Loucy (cell line): ENCODE data around the gene ADGRL3.

Source experiments
- H2AFZ ChIP-seq: fragments of 200-600 bp; sonication (generic); 2 replicates; pipeline ENCODE4 v1.6.0; 2016; ENCODE audit warnings: antibody characterized with exemption, mild to moderate bottlenecking, low read length, moderate library complexity
- H3F3A ChIP-seq: fragments of 200-600 bp; 2 replicates; pipeline ENCODE4 v1.6.0; 2016; ENCODE audit warnings: antibody characterized with exemption, low read depth, mild to moderate bottlenecking
- H3K27me3 ChIP-seq: fragments of 200-600 bp; sonication (generic); 2 replicates; pipeline ENCODE4 v1.6.1; 2014; ENCODE audit warnings: low read length, mild to moderate bottlenecking; ENCODE audit not compliant: insufficient read depth, poor library complexity, severe bottlenecking
- H3K36me3 ChIP-seq: fragments of 200-600 bp; sonication (generic); 2 replicates; pipeline ENCODE4 v1.6.1; 2016; ENCODE audit warnings: low read length; ENCODE audit not compliant: insufficient read depth
- H3K4me1 ChIP-seq: fragments of 200-600 bp; sonication (generic); 2 replicates; pipeline ENCODE4 v1.5.1; 2014; ENCODE audit warnings: low read length, mild to moderate bottlenecking; ENCODE audit not compliant: insufficient read depth, poor library complexity, severe bottlenecking
- H3K4me2 ChIP-seq: fragments of 200-600 bp; sonication (generic); 2 replicates; pipeline ENCODE4 v1.6.0; 2014; ENCODE audit warnings: antibody characterized with exemption, low read length, low read depth, mild to moderate bottlenecking; ENCODE audit not compliant: poor library complexity, severe bottlenecking
- H3K4me3 ChIP-seq: fragments of 200-600 bp; sonication (generic); 2 replicates; pipeline ENCODE4 v1.5.1; 2014; ENCODE audit warnings: low read length, mild to moderate bottlenecking, mixed read lengths; ENCODE audit not compliant: poor library complexity, severe bottlenecking
- H3K79me2 ChIP-seq: fragments of 200-600 bp; sonication (generic); 2 replicates; pipeline ENCODE4 v1.6.1; 2014; ENCODE audit warnings: low read length; ENCODE audit not compliant: insufficient read depth
- H3K9ac ChIP-seq: fragments of 200-600 bp; sonication (generic); 2 replicates; pipeline ENCODE4 v1.6.0; 2014; ENCODE audit warnings: mild to moderate bottlenecking, low read depth, low read length, moderate library complexity; ENCODE audit not compliant: poor library complexity, severe bottlenecking
- H3K9me2 ChIP-seq: fragments of 200-600 bp; sonication (generic); replicated peaks from 2 replicates; pipeline ENCODE4 v1.6.1; 2016; ENCODE audit warnings: low read depth, low read length, mixed read lengths
- H3K9me3 ChIP-seq: fragments of 200-600 bp; sonication (generic); 2 replicates; pipeline ENCODE4 v1.6.1; 2014; ENCODE audit warnings: mild to moderate bottlenecking, antibody characterized with exemption, low read length, low read depth; ENCODE audit not compliant: insufficient read depth
- H4K20me1 ChIP-seq: fragments of 200-600 bp; sonication (generic); 2 replicates; pipeline ENCODE4 v1.6.0; 2014; ENCODE audit warnings: antibody characterized with exemption, low read length, mild to moderate bottlenecking; ENCODE audit not compliant: insufficient read depth, poor library complexity, severe bottlenecking
- EZH2phosphoT487 ChIP-seq: fragments of 200-600 bp; IDR thresholded peaks from 2 replicates; pipeline ENCODE4 v1.6.1; 2018; ENCODE audit warnings: antibody characterized with exemption, mild to moderate bottlenecking, moderate library complexity, borderline replicate concordance
- TF ChIP-seq, protein P1 (sequence below): fragments of 200-600 bp; sonication (generic); conservative IDR thresholded peaks from 2 replicates; pipeline ENCODE4 v1.5.1; 2014; ENCODE audit warnings: mild to moderate bottlenecking, antibody characterized with exemption, low read length

ADGRL3 gene

DNA sequence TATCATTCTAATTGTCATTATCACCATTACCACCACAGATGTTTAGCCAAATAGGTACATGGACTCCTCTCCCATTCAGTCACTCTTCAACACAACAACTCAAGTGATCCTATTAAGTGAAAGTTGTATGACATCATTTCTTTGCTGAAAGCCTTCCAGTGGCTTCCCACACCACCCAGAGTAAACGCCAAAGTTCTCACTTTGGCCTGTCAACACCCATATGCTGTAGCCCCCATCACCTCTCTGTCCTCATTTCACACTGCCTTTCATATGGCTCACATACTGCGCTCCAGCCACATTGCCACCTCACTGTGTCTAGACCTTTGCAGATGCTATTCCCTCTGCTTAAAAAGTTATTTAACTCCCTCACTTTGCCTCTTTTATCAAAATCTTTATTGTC lies 682.3 kb downstream of the ADGRL3 start:
- Histone ChIP-seq H3K36me3 (no peaks in the 10 kb centered on the region), H3K9me3 (no peaks in the 10 kb centered on the region), H3K4me3 (no peak overlapping the region), H3F3A (no peaks in the 10 kb centered on the region), H3K4me1 (peaks cover 32% of the 10 kb centered on the region), H3K4me2 (no peak overlapping the region), H3K9ac (no peak overlapping the region), H3K9me2 (no peaks in the 10 kb centered on the region), H3K79me2 (no peaks in the 10 kb centered on the region), H2AFZ (no peak overlapping the region), H3K27me3 (no peaks in the 10 kb centered on the region), H4K20me1 (no peaks in the 10 kb centered on the region)
- no peak for TF ChIP-seq EZH2phosphoT487
- TF ChIP-seq, protein P1, sequence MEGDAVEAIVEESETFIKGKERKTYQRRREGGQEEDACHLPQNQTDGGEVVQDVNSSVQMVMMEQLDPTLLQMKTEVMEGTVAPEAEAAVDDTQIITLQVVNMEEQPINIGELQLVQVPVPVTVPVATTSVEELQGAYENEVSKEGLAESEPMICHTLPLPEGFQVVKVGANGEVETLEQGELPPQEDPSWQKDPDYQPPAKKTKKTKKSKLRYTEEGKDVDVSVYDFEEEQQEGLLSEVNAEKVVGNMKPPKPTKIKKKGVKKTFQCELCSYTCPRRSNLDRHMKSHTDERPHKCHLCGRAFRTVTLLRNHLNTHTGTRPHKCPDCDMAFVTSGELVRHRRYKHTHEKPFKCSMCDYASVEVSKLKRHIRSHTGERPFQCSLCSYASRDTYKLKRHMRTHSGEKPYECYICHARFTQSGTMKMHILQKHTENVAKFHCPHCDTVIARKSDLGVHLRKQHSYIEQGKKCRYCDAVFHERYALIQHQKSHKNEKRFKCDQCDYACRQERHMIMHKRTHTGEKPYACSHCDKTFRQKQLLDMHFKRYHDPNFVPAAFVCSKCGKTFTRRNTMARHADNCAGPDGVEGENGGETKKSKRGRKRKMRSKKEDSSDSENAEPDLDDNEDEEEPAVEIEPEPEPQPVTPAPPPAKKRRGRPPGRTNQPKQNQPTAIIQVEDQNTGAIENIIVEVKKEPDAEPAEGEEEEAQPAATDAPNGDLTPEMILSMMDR = no peak

DNA sequence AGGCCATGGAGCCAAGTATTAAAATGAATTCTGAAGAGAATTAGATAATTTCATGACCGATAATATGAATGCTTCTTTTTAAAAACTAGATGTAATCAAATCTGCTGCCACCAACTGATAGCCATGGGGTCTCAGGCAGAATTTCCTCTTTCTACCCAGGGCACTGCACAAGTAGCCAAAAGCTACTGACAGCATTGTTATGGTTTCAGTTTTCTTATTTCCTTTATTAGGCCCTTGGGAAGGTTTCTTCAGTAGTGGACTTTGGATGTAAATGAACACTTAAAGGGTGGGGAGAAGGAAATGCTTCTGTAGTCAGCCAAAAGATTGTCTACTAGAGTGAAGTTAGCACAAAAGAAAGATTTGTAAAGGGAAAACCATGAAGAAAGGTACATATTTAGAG lies 686.0 kb downstream of the ADGRL3 start:
- H3K36me3 ChIP-seq = no peaks in the 10 kb centered on the region
- no peaks in the 10 kb centered on the region for H4K20me1 ChIP-seq
- H2AFZ ChIP-seq = peak overlapping the region; percentile 68
- TF ChIP-seq, protein P1 = no peak
- TF ChIP-seq EZH2phosphoT487 = no peak
- H3K9me3 ChIP-seq = no peaks in the 10 kb centered on the region
- no peaks in the 10 kb centered on the region for H3K27me3 ChIP-seq
- peak overlapping the region; percentile 31 for H3K4me3 ChIP-seq
- peak overlapping the region; percentile 44 for H3K9ac ChIP-seq
- no peaks in the 10 kb centered on the region for H3K79me2 ChIP-seq
- H3K4me2 ChIP-seq = peak overlapping the region; percentile 71
- H3K4me1 ChIP-seq = peaks cover 15% of the 10 kb centered on the region
- no peaks in the 10 kb centered on the region for H3F3A ChIP-seq
- H3K9me2 ChIP-seq = no peaks in the 10 kb centered on the region

DNA sequence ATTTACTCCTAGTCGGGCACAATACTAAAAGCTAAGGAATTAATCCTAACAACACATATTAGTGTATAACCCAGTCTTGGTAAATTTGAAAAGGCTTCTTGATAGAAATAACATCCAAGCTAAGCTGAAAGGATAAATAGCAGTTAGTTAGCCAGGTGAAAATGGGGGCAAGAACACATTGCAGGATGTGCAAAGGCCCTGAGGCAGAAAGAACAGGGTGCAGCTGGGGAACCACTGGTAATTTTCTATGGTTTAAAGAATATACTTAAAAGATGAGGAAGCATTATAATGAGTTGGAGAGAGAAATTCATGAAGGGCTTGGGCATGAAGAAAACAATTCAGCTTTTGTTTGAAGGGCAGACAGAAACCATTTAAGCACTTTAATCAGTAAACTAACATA lies 689.0 kb downstream of the ADGRL3 start:
- no peaks in the 10 kb centered on the region for H3F3A ChIP-seq

More for the DNA sequence above, 689.0 kb downstream of the ADGRL3 start:
- Histone ChIP-seq H3K9me2 (no peaks in the 10 kb centered on the region), H3K4me3 (no peak overlapping the region), H3K9ac (no peak overlapping the region), H3K27me3 (no peaks in the 10 kb centered on the region), H4K20me1 (no peaks in the 10 kb centered on the region), H3K79me2 (no peaks in the 10 kb centered on the region), H3K4me1 (peaks cover 15% of the 10 kb centered on the region), H3K36me3 (no peaks in the 10 kb centered on the region), H3K4me2 (no peak overlapping the region), H2AFZ (no peak overlapping the region), H3K9me3 (no peaks in the 10 kb centered on the region)
- TF ChIP-seq EZH2phosphoT487 = no peak
- TF ChIP-seq, protein P1 = no peak
